HepG2 (cell line): ENCODE measurements around the gene SERPINF2. TPM values are rescaled to one million over a fixed set of nuclear protein-coding genes. Genes with fewer than 3 reads are reported as not detected.
A peak's percentile ranks its signal among the peaks of the same experiment; 100 is the strongest.

Source experiments
- ARNT ChIP-seq: fragments of 450-650 bp; IDR thresholded peaks from 2 replicates; pipeline ENCODE4 v1.6.1; 2017
- CBX1 ChIP-seq: IDR thresholded peaks from one replicate; pipeline ENCODE4 v1.6.1; 2016; ENCODE audit warnings: antibody characterized with exemption, low read depth
- DDIT3 ChIP-seq: sonication (generic); formaldehyde crosslinking; IDR thresholded peaks from 2 replicates; pipeline ENCODE4 v1.4.0; 2020; ENCODE audit warnings: mild to moderate bottlenecking, missing genetic modification reagents
- FOXK2 ChIP-seq: fragments of 450-650 bp; IDR thresholded peaks from 2 replicates; pipeline ENCODE4 v1.6.1; 2016
- GTF2F1 ChIP-seq: fragments of 150-350 bp; IDR thresholded peaks from 2 replicates; pipeline ENCODE4 v1.6.1; 2014; ENCODE audit warnings: low read length
- HES4 ChIP-seq: sonication (generic); formaldehyde crosslinking; IDR thresholded peaks from 2 replicates; pipeline ENCODE4 v1.9.0; 2021; ENCODE audit warnings: mild to moderate bottlenecking, missing genetic modification reagents, borderline replicate concordance
- KDM2A ChIP-seq: sonication (generic); formaldehyde crosslinking; IDR thresholded peaks from 2 replicates; pipeline ENCODE4 v1.4.0; 2020; ENCODE audit warnings: low read depth, missing genetic modification reagents, borderline replicate concordance
- KDM5B ChIP-seq: sonication (generic); formaldehyde crosslinking; IDR thresholded peaks from 2 replicates; pipeline ENCODE4 v1.4.0; 2020; ENCODE audit warnings: missing genetic modification reagents, mild to moderate bottlenecking, borderline replicate concordance
- NR2F1 ChIP-seq, 2 experiments: fragments of 450-650 bp in 1 of 2; formaldehyde crosslinking in 1 of 2; IDR thresholded peaks; 2 replicates each; pipeline versions ENCODE4 v1.5.0 to v1.6.1; 2016 to 2020; ENCODE audit warnings: mild to moderate bottlenecking in 1 of 2, missing compliant biosample characterization in 1 of 2, missing genetic modification reagents in 1 of 2, moderate library complexity in 1 of 2
- PBX3 ChIP-seq: sonication (generic); formaldehyde crosslinking; IDR thresholded peaks from 2 replicates; pipeline ENCODE4 v1.8.1; 2023; ENCODE audit warnings: missing genetic modification reagents, inconsistent platforms, borderline replicate concordance
- RBFOX2 ChIP-seq: fragments of 200-400 bp; formaldehyde crosslinking; IDR thresholded peaks from 2 replicates; pipeline ENCODE4 v1.6.1; 2017; ENCODE audit warnings: low read depth, mild to moderate bottlenecking, low read length
- SIN3A ChIP-seq: IDR thresholded peaks from 2 replicates; pipeline ENCODE4 v1.6.1; 2011; ENCODE audit warnings: low read depth, mild to moderate bottlenecking, control low read depth, low read length, borderline replicate concordance
- TARDBP ChIP-seq: sonication (generic); formaldehyde crosslinking; IDR thresholded peaks from 2 replicates; pipeline ENCODE4 v1.8.0; 2022; ENCODE audit warnings: mild to moderate bottlenecking, missing genetic modification reagents
- TCF12 ChIP-seq, 2 experiments: fragments of 450-650 bp in 1 of 2; sonication (generic) in 1 of 2; formaldehyde crosslinking in 1 of 2; IDR thresholded peaks; 2 replicates each; pipeline versions ENCODE4 v1.6.1 to v1.8.0; 2017 to 2022; ENCODE audit warnings: antibody characterized with exemption in 1 of 2, mild to moderate bottlenecking in 1 of 2, missing genetic modification reagents in 1 of 2, moderate library complexity in 1 of 2
- ZBTB43 ChIP-seq: sonication (generic); formaldehyde crosslinking; conservative IDR thresholded peaks from 2 replicates; pipeline ENCODE4 v1.4.0; 2020; ENCODE audit warnings: missing genetic modification reagents
- ZNF446 ChIP-seq: sonication (generic); formaldehyde crosslinking; IDR thresholded peaks from 2 replicates; pipeline ENCODE4 v1.5.0; 2020; ENCODE audit warnings: mild to moderate bottlenecking, missing genetic modification reagents
- ZNF687 ChIP-seq: sonication (generic); formaldehyde crosslinking; IDR thresholded peaks from 2 replicates; pipeline ENCODE4 v1.5.1; 2020; ENCODE audit warnings: mild to moderate bottlenecking, missing genetic modification reagents, moderate library complexity
- ZNF761 ChIP-seq: sonication (generic); formaldehyde crosslinking; conservative IDR thresholded peaks from 2 replicates; pipeline ENCODE4 v1.4.0; 2020; ENCODE audit warnings: mild to moderate bottlenecking, missing genetic modification reagents
- ZNF766 ChIP-seq: sonication (generic); formaldehyde crosslinking; IDR thresholded peaks from 2 replicates; pipeline ENCODE4 v1.5.0; 2020; ENCODE audit warnings: missing genetic modification reagents, borderline replicate concordance
- ZNF878 ChIP-seq: sonication (generic); formaldehyde crosslinking; IDR thresholded peaks from 2 replicates; pipeline ENCODE4 v1.8.1; 2023; ENCODE audit warnings: mild to moderate bottlenecking, missing genetic modification reagents, moderate library complexity
- polyA plus RNA-seq, 8 experiments: library from polyadenylated mRNA; depleted of rRNA in 3 of 8; stranded (reverse) in 7 of 8; unstranded in 1 of 8; fragments of >200 nt; fragmentation: Illumina TruSeq in 4 of 8; extraction: Trizol in 4 of 8; gene quantifications; 2 replicates each; pipeline versions ENCODE4 v1.2.1 to v1.2.3, GENCODE V29; 2011 to 2016; ENCODE audit warnings: low read depth in 4 of 8, missing spikeins in 1 of 8, mixed read lengths in 1 of 8; ENCODE audit not compliant: insufficient read depth in 1 of 8
- total RNA-seq, 5 experiments: library from RNA; depleted of rRNA; stranded (reverse); fragments of >200 nt; fragmentation: Illumina TruSeq; extraction: Trizol; gene quantifications; 2 replicates each; pipeline ENCODE4 v1.2.3, GENCODE V29; 2016; ENCODE audit warnings: low read depth in 1 of 5
- TF ChIP-seq, protein P1 (sequence below): IDR thresholded peaks from 2 replicates; pipeline ENCODE4 v1.6.1; 2018; ENCODE audit warnings: missing genetic modification reagents

Gene SERPINF2
- total and polyA plus RNA-seq, 2 of the 13 experiments (the other 11 are each of a cell fraction or from before 2014, with no cell fraction given) = 309 to 548 TPM

DNA sequence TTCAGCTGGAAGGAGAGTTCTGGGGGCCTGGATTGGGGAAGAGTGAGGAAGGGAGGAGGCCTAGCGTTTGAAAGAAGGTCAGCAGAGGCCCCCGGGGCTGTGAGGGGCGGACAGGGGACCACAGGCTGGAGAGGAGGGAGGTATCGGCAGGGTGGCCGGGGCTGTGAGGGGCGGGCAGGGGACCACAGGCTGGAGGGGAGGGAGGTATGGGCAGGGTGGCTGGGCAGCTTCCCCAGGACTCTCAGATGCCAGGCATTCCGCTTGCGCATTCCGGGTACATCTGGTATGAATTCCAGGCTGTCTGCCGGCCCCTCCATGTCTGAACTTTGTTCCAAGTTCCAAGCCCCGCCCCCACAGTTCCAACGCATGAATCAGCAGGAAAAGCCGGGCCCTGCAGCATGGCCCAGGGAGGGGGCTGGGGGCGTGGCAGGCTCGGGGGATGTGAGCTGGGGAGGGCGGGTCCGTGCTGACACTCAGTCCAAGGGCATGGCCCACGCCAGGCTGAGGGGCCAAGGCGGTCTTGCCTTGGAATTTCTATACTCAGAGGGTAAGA lies 28.2 kb upstream of the SERPINF2 start (continued):
- TF ChIP-seq ZNF687 (CRISPR knock-in tag) = peak; percentile 13; the same call in 1 of the 2 replicates
- no peak for TF ChIP-seq RBFOX2
- no peak for TF ChIP-seq ZNF766 (CRISPR knock-in tag)
- TF ChIP-seq TCF12 (IDR thresholded peaks at IDR 0.05) = no peak
- TF ChIP-seq TCF12 (CRISPR knock-in tag; IDR thresholded peaks at IDR 0.05) = peak; percentile 70; the same call in 1 of the 2 replicates
- TF ChIP-seq DDIT3 (CRISPR knock-in tag) = no peak
- no peak for TF ChIP-seq PBX3
- TF ChIP-seq HES4 (CRISPR knock-in tag) = no peak
- TF ChIP-seq, protein P1, sequence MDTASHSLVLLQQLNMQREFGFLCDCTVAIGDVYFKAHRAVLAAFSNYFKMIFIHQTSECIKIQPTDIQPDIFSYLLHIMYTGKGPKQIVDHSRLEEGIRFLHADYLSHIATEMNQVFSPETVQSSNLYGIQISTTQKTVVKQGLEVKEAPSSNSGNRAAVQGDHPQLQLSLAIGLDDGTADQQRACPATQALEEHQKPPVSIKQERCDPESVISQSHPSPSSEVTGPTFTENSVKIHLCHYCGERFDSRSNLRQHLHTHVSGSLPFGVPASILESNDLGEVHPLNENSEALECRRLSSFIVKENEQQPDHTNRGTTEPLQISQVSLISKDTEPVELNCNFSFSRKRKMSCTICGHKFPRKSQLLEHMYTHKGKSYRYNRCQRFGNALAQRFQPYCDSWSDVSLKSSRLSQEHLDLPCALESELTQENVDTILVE = peak; percentile 25; the same call in 1 of the 2 replicates
- TF ChIP-seq SIN3A = peak; percentile 96
- peak; percentile 45; the same call in 1 of the 2 replicates for TF ChIP-seq TARDBP
- no peak for TF ChIP-seq FOXK2
- no peak for TF ChIP-seq ZBTB43 (CRISPR knock-in tag)
- no peak for TF ChIP-seq GTF2F1
- no peak for TF ChIP-seq ZNF446 (CRISPR knock-in tag)
- TF ChIP-seq CBX1 = no peak
- no peak; the same call in none of the 2 replicates for TF ChIP-seq KDM2A (CRISPR knock-in tag)
- no peak for TF ChIP-seq ARNT
- no peak for TF ChIP-seq KDM5B (CRISPR knock-in tag)
- TF ChIP-seq ZNF878 (CRISPR knock-in tag) = no peak
- TF ChIP-seq ZNF761 = no peak
- peak; percentile 10 to 43; a peak in 2 of 4 replicates for TF ChIP-seq NR2F1 (CRISPR knock-in tag; IDR thresholded peaks at IDR 0.05)
